ENCODE measurements around the gene GPBAR1. TPM values are rescaled to one million over a fixed set of nuclear protein-coding genes. Genes with fewer than 3 reads are reported as not detected.

Gene GPBAR1
- total RNA-seq, 1 experiment from 2014 or later: 0.16 TPM

- DNase-seq (ENCODE audit: unreplicated experiment): no peak
- peaks cover 98% of the 10 kb centered on the region for H3K36me3 Mint-ChIP-seq (ENCODE audit: insufficient read depth, unreplicated experiment)
- POLR2A ChIA-PET: no interaction called here
Observed at GRCh38 chr2:218236829-218237228, 24.0 kb upstream of the GPBAR1 start.

GRCh38 chr2:218238887-218239286, 21.9 kb upstream of the GPBAR1 start:
- Mint-ChIP-seq H3K9me3 (ENCODE audit: unreplicated experiment) (no peaks in the 10 kb centered on the region), H3K36me3 (ENCODE audit: insufficient read depth, unreplicated experiment) (peaks cover 98% of the 10 kb centered on the region), H3K27me3 (ENCODE audit: insufficient read depth, unreplicated experiment) (no peaks in the 10 kb centered on the region), H3K4me3 (ENCODE audit: unreplicated experiment) (no peak overlapping the region), H3K27ac (ENCODE audit: low read depth, unreplicated experiment) (no peak overlapping the region), H3K4me1 (ENCODE audit: insufficient read depth, unreplicated experiment) (no peaks in the 10 kb centered on the region)
- BruUV-seq (replicated peaks): no TSS peak
- POLR2A ChIA-PET: no interaction called here
- intact Hi-C loops (cut with micrococcal nuclease): no loop called here
- CTCF ChIA-PET: no interaction called here
- no peak for TF ChIP-seq CTCF (IDR thresholded peaks at IDR 0.05; ENCODE audit: unreplicated experiment)
- no peak for DNase-seq (ENCODE audit: unreplicated experiment)

More at GRCh38 chr2:218236829-218237228, 24.0 kb upstream of the GPBAR1 start:
- Mint-ChIP-seq H3K27me3 (ENCODE audit: insufficient read depth, unreplicated experiment) (no peaks in the 10 kb centered on the region), H3K9me3 (ENCODE audit: unreplicated experiment) (no peaks in the 10 kb centered on the region), H3K4me1 (ENCODE audit: insufficient read depth, unreplicated experiment) (no peaks in the 10 kb centered on the region), H3K4me3 (ENCODE audit: unreplicated experiment) (no peak overlapping the region), H3K27ac (ENCODE audit: low read depth, unreplicated experiment) (no peak overlapping the region)
- no peak for TF ChIP-seq CTCF (IDR thresholded peaks at IDR 0.05; ENCODE audit: unreplicated experiment)
- intact Hi-C loops (cut with micrococcal nuclease): no loop called here
- CTCF ChIA-PET: interaction anchor here (0.6 kb wide), 1 partner anchor 33 kb away, joined by 3 read pairs; the partner anchor contains the start of genes AAMP and PNKD
- BruUV-seq (replicated peaks): no TSS peak

- no TSS peak for BruUV-seq (replicated peaks)
- Mint-ChIP-seq H3K9me3 (ENCODE audit: unreplicated experiment) (no peaks in the 10 kb centered on the region), H3K4me3 (ENCODE audit: unreplicated experiment) (no peak overlapping the region), H3K27ac (ENCODE audit: low read depth, unreplicated experiment) (no peak overlapping the region), H3K27me3 (ENCODE audit: insufficient read depth, unreplicated experiment) (no peaks in the 10 kb centered on the region), H3K36me3 (ENCODE audit: insufficient read depth, unreplicated experiment) (peaks cover 100% of the 10 kb centered on the region), H3K4me1 (ENCODE audit: insufficient read depth, unreplicated experiment) (no peaks in the 10 kb centered on the region)
- intact Hi-C loops (cut with micrococcal nuclease): no loop called here
- ChIA-PET POLR2A (interaction anchor here (1.3 to 3.7 kb wide), 2 partner anchors 12 to 26 kb away, joined by 5 to 19 read pairs; partner anchors contain the start of genes AAMP and PNKD), CTCF (interaction anchor here (0.6 to 1.8 kb wide), 3 partner anchors 13 to 23 kb away, joined by 4 to 7 read pairs (median 4); no protein-coding TSS in a partner anchor)
- DNase-seq (ENCODE audit: unreplicated experiment): no peak
- no peak for TF ChIP-seq CTCF (IDR thresholded peaks at IDR 0.05; ENCODE audit: unreplicated experiment)
Observed at GRCh38 chr2:218244204-218244603, 16.6 kb upstream of the GPBAR1 start.

GRCh38 chr2:218244665-218245064, 16.1 kb upstream of the GPBAR1 start:
- Mint-ChIP-seq H3K27me3 (ENCODE audit: insufficient read depth, unreplicated experiment) (no peaks in the 10 kb centered on the region), H3K27ac (ENCODE audit: low read depth, unreplicated experiment) (no peak overlapping the region), H3K4me1 (ENCODE audit: insufficient read depth, unreplicated experiment) (no peaks in the 10 kb centered on the region), H3K36me3 (ENCODE audit: insufficient read depth, unreplicated experiment) (peaks cover 100% of the 10 kb centered on the region), H3K4me3 (ENCODE audit: unreplicated experiment) (no peak overlapping the region), H3K9me3 (ENCODE audit: unreplicated experiment) (no peaks in the 10 kb centered on the region)
- BruUV-seq (replicated peaks): no TSS peak
- ChIA-PET CTCF (interaction anchor here (1.5 to 1.8 kb wide), 2 partner anchors 13 to 28 kb away, joined by 3 to 7 read pairs; no protein-coding TSS in a partner anchor), POLR2A (interaction anchor here (1.3 to 3.7 kb wide), 2 partner anchors 11 to 25 kb away, joined by 5 to 19 read pairs; partner anchors contain the start of genes AAMP and PNKD)
- TF ChIP-seq CTCF (IDR thresholded peaks at IDR 0.05; ENCODE audit: unreplicated experiment): no peak
- intact Hi-C loops (cut with micrococcal nuclease): no loop called here
- no peak for DNase-seq (ENCODE audit: unreplicated experiment)

Data from MCF 10A (cell line).